ENCODE data around the gene PIGB. TPM values are rescaled to one million over a fixed set of nuclear protein-coding genes. Genes with fewer than 3 reads are reported as not detected.
A peak's percentile ranks its signal among the peaks of the same experiment; 100 is the strongest.

Gene PIGB
- total and polyA plus RNA-seq, 2 of the 4 experiments (the other 2 are of a cell fraction), result 9.2 to 11.8 TPM

DNA sequence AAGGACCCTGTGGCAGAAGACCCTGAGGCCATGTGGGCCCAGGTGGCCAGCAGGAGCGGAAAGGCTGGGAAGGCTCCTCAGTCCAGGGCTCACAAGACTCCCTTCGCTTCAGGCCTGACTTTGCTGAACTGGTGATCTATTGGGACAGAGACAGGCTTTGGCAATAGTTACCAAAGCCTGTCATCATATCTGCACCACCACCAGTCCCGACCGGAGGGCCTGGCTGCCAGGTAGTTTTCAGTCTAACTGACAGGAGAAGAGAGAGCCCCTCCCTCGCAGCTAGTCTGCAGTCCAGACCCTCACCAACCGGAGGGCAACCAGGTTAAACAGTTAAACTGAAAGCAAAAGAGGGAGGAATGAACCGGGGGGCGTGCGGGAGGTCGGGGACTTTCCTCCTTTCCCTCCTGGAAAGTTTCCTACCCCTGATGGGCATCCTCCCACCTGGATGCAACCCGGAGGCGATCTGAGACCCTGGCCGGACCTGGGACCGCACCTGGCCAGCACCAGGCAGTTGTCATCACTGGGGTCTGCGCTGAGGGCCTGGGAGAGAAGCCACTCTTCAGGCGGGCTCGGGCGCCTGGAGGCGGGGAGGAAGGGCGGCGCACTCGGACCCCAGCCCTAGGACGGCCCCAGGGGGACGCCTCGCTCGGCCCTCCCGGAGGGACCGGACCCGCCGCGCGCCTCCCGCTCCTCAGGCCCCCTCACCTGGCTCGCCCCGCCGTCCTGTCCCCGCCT lies 29.8 kb upstream of the PIGB start:
- peak overlapping the region; percentile 93 for H3K14ac ChIP-seq (replicated peaks; ENCODE audit: low read depth, low read length)
- peak overlapping the region; percentile 0; the same call in 1 of the 3 replicates for H2BK15ac ChIP-seq (ENCODE audit: low read depth, low read length)
- H3K56ac ChIP-seq (ENCODE audit: extremely low read depth, insufficient read depth, low read length), result peak overlapping the region; percentile 52; the same call in 1 of the 2 replicates
- no peaks in the 10 kb centered on the region for H3K9me3 ChIP-seq (ENCODE audit: control insufficient read depth, insufficient read depth, low read length)
- in situ Hi-C loops (cut with MboI; ENCODE audit: low sequenced_read_pairs), result no loop called here
- H2BK120ac ChIP-seq (ENCODE audit: low read depth, low read length), result peak overlapping the region; percentile 71; the same call in 1 of the 2 replicates
- CTCF ChIA-PET, result no interaction called here
- peak overlapping the region; percentile 87 for H3K27ac ChIP-seq (ENCODE audit: insufficient read depth, low read length)
- H3K23ac ChIP-seq (ENCODE audit: low read depth, low read length), result peak overlapping the region; percentile 57
- H2BK5ac ChIP-seq (ENCODE audit: low read depth, low read length, poor library complexity, severe bottlenecking), result peak overlapping the region; percentile 69
- ATAC-seq (ENCODE audit: low read depth) (peak; percentile 35), DNase-seq (peak; percentile 39)
- POLR2A ChIA-PET (ENCODE audit: unreplicated experiment), result no interaction called here
- no peaks in the 10 kb centered on the region; the same call in 1 of the 2 replicates for H3K36me3 ChIP-seq (ENCODE audit: control insufficient read depth, insufficient read depth, low read length)
- H4K91ac ChIP-seq (ENCODE audit: insufficient read depth, low read depth, low read length), result peak overlapping the region; percentile 25
- H2AFZ ChIP-seq (replicated peaks; ENCODE audit: low read length, poor library complexity), result peak overlapping the region; percentile 97
- peak overlapping the region; percentile 75 for H3K4ac ChIP-seq (ENCODE audit: low read depth, low read length)
- peak overlapping the region; percentile 61 for H3K18ac ChIP-seq (ENCODE audit: low read depth, low read length)
- TF ChIP-seq BHLHE40 (IDR thresholded peaks at IDR 0.05; ENCODE audit: low read depth, low read length) (no peak), CEBPB (IDR thresholded peaks at IDR 0.05; ENCODE audit: low read depth, low read length) (peak; percentile 58; the same call in 1 of the 2 replicates)
- H4K20me1 ChIP-seq (ENCODE audit: insufficient read depth, low read length), result no peaks in the 10 kb centered on the region
- H3K27me3 ChIP-seq (ENCODE audit: control insufficient read depth, insufficient read depth, low read length), result no peaks in the 10 kb centered on the region
- peak overlapping the region; percentile 68 for H3K4me3 ChIP-seq (ENCODE audit: insufficient read depth, low read depth, low read length)
- peak overlapping the region; percentile 66 for H2AK5ac ChIP-seq (ENCODE audit: low read depth, low read length)
- H2BK20ac ChIP-seq (ENCODE audit: low read depth, low read length), result no peak overlapping the region
- 0% methylated on average over 5 of the region's 37 CpGs; no CpG with 5 or more reads in 1 of the 2 experiments for WGBS, 2 experiments (ENCODE audit: extremely low coverage in 2 of 2, insufficient read length in 1 of 2)
- peak overlapping the region; percentile 95 for H3K9ac ChIP-seq (ENCODE audit: low read depth, low read length)
- TSS peak; percentile 16 for BruUV-seq (replicated peaks)
- dilution Hi-C loops (cut with HindIII; ENCODE audit: low sequenced_read_pairs, unreplicated experiment), result no loop called here
- H3K4me1 ChIP-seq (ENCODE audit: control insufficient read depth, insufficient read depth, low read length), result no peaks in the 10 kb centered on the region
- H4K8ac ChIP-seq (ENCODE audit: low read depth in 2 of 2, low read length in 2 of 2), result peak overlapping the region; percentile 56 to 63; a peak in 3 of 4 replicates
- peak overlapping the region; percentile 99 for H2AK9ac ChIP-seq (replicated peaks; ENCODE audit: low read depth, low read length, poor library complexity)
- no peaks in the 10 kb centered on the region for H3K9me1 ChIP-seq (ENCODE audit: insufficient read depth, low read length)
- intact Hi-C loops (cut with micrococcal nuclease), result no loop called here
- peaks cover 5 to 22% of the 10 kb centered on the region in 2 experiments; a peak in 3 of 4 replicates for H3K79me1 ChIP-seq (ENCODE audit: low read depth in 1 of 2, low read length in 2 of 2)
- peak overlapping the region; percentile 53 for H4K5ac ChIP-seq (ENCODE audit: low read depth, low read length)
- H3K4me2 ChIP-seq (ENCODE audit: low read depth, low read length), result peak overlapping the region; percentile 98

Data from IMR-90 (cell line).